ENCODE data around the gene MAPRE2. TPM values are rescaled to one million over a fixed set of nuclear protein-coding genes. Genes with fewer than 3 reads are reported as not detected.

Gene MAPRE2
- total RNA-seq, 2 experiments from 2014 or later = 62.5 to 66.2 TPM

DNA sequence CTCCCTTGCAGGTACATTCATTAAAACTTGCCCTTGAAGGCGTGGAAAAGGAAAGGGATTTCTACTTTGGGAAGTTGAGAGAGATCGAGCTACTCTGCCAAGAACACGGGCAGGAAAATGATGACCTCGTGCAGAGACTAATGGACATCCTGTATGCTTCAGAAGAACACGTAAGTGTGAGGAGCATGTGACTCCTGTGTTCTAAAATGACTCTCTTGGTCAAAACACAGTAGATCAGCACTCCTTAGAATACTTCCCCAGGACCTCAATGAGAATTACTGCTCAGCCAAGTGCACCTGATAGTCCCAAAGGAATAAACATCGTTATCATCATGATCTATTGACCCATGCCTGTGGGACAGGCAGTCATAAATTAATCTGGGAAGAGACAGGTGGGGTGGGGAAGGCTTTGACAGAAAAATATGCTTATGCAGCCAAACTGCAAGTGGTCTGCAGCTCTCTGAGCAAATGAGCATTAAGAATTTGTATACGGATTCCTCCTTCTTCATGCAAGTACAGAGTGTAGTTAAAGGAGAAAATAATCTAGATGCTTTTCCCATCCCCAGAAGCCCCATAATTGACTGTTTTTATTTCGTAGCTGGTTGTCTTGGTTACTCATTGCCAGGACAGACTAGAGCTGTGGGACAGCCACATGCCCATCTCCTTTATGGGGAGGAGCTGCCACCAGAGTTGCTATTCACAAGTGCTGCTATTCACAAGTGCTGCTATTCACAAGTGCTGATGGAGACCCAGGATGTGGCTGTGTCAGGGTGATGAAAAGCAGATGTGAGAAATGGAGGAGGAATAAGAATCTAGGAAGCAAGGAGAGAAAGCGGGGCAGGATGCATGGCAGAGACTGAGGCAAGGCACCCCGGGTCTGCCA lies 91.0 kb downstream of the MAPRE2 start:
- H3K9me3 Mint-ChIP-seq = no peaks in the 10 kb centered on the region
- no peaks in the 10 kb centered on the region for H3K27me3 Mint-ChIP-seq (ENCODE audit: low read depth)
- peaks cover 2% of the 10 kb centered on the region for H3K4me1 Mint-ChIP-seq (ENCODE audit: low read depth)
- no peak overlapping the region for H3K27ac Mint-ChIP-seq
- DNase-seq = no peak
- intact Hi-C loops (cut with micrococcal nuclease) = no loop called here
- peaks cover 31% of the 10 kb centered on the region for H3K36me3 Mint-ChIP-seq (ENCODE audit: low read depth)
- CTCF ChIA-PET = interaction anchor here (1.0 kb wide), 1 partner anchor 266 kb away, joined by 3 read pairs; no protein-coding TSS in a partner anchor
- no peak overlapping the region for H3K4me3 Mint-ChIP-seq

DNA sequence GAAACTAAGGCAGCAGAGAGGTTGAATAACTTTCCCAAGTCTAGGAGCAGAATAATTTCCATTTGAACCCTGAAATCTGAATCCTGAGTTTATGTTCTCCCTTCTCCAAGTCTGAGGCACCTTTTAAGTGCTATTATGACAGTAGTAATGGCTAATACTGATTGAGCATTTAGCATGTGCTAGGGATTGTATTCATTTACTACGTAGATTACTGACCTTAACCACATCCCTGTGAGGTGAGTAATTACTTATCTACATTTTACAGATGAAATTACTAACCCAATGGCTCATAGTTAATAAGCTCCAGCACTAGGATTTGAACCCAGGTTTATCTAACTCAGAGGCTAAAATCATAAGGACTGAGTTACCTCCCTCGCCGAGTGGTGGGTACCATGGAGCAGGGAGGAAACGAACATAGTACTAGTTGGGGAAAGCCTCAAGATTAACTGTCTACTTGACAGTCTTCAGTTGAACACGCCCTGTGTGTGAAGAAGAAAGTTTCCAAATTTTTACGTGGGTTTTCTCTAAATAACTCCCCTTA lies 93.0 kb downstream of the MAPRE2 start:
- CTCF ChIA-PET = interaction anchor here (1.5 kb wide), 1 partner anchor 9 kb away, joined by 8 read pairs; no protein-coding TSS in a partner anchor
- Mint-ChIP-seq H3K4me1 (ENCODE audit: low read depth) (no peaks in the 10 kb centered on the region), H3K27ac (no peak overlapping the region), H3K36me3 (ENCODE audit: low read depth) (peaks cover 27% of the 10 kb centered on the region), H3K9me3 (no peaks in the 10 kb centered on the region), H3K4me3 (no peak overlapping the region), H3K27me3 (ENCODE audit: low read depth) (no peaks in the 10 kb centered on the region)
- intact Hi-C loops (cut with micrococcal nuclease) = no loop called here
- DNase-seq = no peak

DNA sequence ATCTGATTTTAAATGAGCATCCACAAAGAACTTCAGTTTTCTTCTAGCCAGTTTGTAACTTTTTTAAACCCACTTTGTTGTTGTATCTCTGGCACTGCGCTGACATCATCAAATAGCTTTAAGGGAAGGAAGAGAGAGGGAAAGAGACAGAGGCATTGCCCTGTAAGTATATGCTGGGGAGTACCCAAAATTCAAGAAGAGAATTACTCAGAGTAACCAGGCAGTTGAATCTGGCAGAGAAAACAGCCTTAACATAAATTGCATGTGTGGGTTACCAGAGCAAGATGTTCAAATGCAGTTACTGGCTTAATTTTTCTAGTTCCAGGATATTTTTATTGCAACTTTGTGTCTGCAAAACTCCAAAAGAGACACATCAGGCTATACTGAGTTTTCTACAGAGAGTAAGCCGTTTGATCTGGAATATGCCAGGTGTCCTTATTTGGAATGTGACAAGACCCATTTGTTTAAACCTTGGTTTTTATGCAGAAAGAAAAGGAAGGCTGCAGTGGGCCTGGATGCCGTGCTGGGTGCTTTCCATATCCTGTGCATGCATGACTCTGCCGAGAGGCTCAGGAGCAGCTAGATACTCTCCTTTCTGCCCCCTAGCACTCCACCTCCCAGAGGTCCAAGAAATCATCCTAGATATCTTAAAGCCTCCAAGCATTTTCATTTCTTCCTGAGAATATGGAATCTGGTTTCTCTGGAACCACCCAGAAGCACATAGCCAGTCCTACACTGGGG lies 93.7 kb downstream of the MAPRE2 start:
- Mint-ChIP-seq H3K9me3 (no peaks in the 10 kb centered on the region), H3K4me3 (no peak overlapping the region), H3K4me1 (ENCODE audit: low read depth) (no peaks in the 10 kb centered on the region), H3K27me3 (ENCODE audit: low read depth) (no peaks in the 10 kb centered on the region), H3K27ac (no peak overlapping the region), H3K36me3 (ENCODE audit: low read depth) (peaks cover 24% of the 10 kb centered on the region)
- intact Hi-C loops (cut with micrococcal nuclease) = no loop called here
- CTCF ChIA-PET = no interaction called here
- DNase-seq = no peak

DNA sequence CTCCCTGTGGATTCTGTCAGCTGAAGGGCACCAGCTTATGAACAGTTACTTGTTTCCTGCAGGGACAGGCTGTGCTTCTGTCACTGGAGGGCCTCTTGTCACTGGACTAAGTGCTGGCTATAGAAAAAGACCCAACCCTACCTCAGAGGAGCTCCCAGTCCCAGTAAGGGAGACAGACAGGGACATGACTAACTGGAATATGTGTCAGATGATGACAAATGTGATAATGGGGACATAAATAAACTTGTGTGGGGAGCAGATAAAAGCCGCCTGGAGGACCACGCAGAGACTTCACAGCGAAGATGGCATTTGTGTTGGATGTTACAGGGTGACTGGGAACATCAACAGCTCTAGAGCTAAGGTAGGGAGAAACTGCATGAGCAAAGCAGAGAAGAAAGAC lies 95.0 kb downstream of the MAPRE2 start:
- no peaks in the 10 kb centered on the region for H3K4me1 Mint-ChIP-seq (ENCODE audit: low read depth)
- no peaks in the 10 kb centered on the region for H3K27me3 Mint-ChIP-seq (ENCODE audit: low read depth)
- H3K4me3 Mint-ChIP-seq = no peak overlapping the region
- intact Hi-C loops (cut with micrococcal nuclease) = no loop called here
- H3K9me3 Mint-ChIP-seq = no peaks in the 10 kb centered on the region
- peaks cover 24% of the 10 kb centered on the region for H3K36me3 Mint-ChIP-seq (ENCODE audit: low read depth)
- no peak overlapping the region for H3K27ac Mint-ChIP-seq
- no peak for DNase-seq
- CTCF ChIA-PET = interaction anchor here (1.0 to 1.1 kb wide), 2 partner anchors 9 to 130 kb away, joined by 4 to 5 read pairs; no protein-coding TSS in a partner anchor

DNA sequence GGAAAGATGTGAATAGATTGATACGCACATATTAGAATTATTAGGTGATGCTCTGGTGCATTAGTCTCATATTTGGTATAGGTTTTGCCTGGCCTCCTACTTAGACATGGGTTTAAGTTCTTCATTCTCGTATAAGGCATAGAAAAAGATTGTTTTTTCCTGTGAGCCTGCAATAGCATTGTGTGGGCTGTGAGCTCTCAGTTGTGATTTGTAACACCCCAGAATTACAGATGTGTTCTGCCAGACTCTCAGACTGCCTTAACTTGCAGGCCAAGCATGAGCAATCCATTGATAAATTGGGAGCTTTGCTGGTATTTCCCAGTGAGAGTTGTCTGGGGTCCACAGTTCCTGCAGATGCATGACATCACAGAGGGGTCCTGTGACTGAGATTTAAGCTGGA lies 95.7 kb downstream of the MAPRE2 start:
- DNase-seq = no peak
- Mint-ChIP-seq H3K27ac (no peak overlapping the region), H3K9me3 (no peaks in the 10 kb centered on the region), H3K36me3 (ENCODE audit: low read depth) (peaks cover 20% of the 10 kb centered on the region), H3K4me3 (no peak overlapping the region), H3K27me3 (ENCODE audit: low read depth) (no peaks in the 10 kb centered on the region), H3K4me1 (ENCODE audit: low read depth) (peaks cover under 1% of the 10 kb centered on the region)
- CTCF ChIA-PET = interaction anchor here (0.6 to 1.5 kb wide), 5 partner anchors 8 to 131 kb away, joined by 3 to 5 read pairs (median 3); no protein-coding TSS in a partner anchor
- intact Hi-C loops (cut with micrococcal nuclease) = no loop called here

DNA sequence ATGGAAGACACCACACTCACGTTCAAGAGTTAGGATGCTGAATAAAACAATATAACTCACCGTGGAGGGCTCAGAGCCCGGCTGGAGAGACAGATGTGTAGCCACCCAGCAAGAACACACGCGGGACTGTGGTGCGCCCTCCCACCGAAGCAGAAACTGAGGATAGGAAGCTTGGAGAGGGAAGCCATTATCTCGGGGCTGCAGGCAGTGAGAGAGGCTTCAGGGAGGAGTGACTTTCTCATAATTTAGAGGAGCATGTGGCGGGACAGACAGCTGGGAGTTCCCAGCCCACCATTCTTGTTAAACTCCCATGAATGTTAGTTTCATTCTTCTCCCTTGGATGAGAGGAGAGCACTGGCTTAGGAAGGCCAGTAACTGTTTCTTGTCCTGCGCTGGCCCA lies 96.4 kb downstream of the MAPRE2 start:
- H3K36me3 Mint-ChIP-seq (ENCODE audit: low read depth) = peaks cover 20% of the 10 kb centered on the region
- H3K4me3 Mint-ChIP-seq = no peak overlapping the region
- no peaks in the 10 kb centered on the region for H3K27me3 Mint-ChIP-seq (ENCODE audit: low read depth)
- CTCF ChIA-PET = interaction anchor here (0.8 to 1.5 kb wide), 3 partner anchors 10 to 111 kb away, joined by 3 read pairs; no protein-coding TSS in a partner anchor
- H3K27ac Mint-ChIP-seq = no peak overlapping the region
- no peaks in the 10 kb centered on the region for H3K9me3 Mint-ChIP-seq
- peaks cover 2% of the 10 kb centered on the region for H3K4me1 Mint-ChIP-seq (ENCODE audit: low read depth)
- intact Hi-C loops (cut with micrococcal nuclease) = no loop called here
- DNase-seq = no peak

DNA sequence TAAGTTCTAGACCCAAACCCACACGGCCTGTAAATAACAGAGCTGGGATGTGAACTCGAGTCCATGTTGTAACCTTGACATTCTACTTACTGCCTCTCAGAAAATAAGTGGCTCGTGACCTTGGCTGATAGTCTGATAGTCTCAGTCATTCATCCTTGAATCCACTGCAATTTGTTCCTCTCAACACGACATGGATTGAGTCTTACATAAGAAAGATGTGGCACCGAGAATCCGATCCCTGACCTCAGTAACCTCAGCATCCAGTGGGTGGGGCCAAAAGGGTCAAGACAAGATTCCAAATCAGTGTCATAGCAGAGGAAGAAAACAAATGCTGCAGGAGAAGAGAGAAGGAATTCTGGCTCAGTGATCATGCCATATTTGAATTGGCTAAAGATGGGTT lies 97.6 kb downstream of the MAPRE2 start:
- CTCF ChIA-PET = interaction anchor here (1.1 kb wide), 1 partner anchor 18 kb away, joined by 3 read pairs; no protein-coding TSS in a partner anchor
- no peak for DNase-seq
- Mint-ChIP-seq H3K36me3 (ENCODE audit: low read depth) (peaks cover 19% of the 10 kb centered on the region), H3K27me3 (ENCODE audit: low read depth) (no peaks in the 10 kb centered on the region), H3K4me1 (ENCODE audit: low read depth) (peaks cover 2% of the 10 kb centered on the region), H3K9me3 (no peaks in the 10 kb centered on the region), H3K27ac (no peak overlapping the region), H3K4me3 (no peak overlapping the region)
- intact Hi-C loops (cut with micrococcal nuclease) = no loop called here

DNA sequence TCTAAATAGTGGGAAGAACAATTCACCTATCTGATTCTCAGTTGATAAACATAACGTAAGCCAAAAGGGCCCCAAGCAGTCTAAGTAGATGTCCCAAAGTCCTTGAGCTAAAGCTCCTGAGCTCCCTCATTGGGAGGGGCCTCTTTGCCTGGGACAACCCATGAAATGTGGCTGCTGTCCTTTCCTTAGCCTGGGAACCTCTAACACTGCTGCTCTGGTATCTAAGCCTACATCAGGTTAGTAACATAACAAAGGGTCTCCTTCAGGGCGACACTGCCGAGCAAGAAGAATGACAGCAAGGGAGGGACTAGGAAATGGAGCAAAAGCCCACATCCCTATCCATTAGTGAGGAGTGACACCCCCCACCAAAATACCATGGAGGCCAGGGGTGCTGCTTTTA lies 98.3 kb downstream of the MAPRE2 start:
- no peaks in the 10 kb centered on the region for H3K9me3 Mint-ChIP-seq
- no peak for DNase-seq
- no peak overlapping the region for H3K27ac Mint-ChIP-seq
- H3K4me1 Mint-ChIP-seq (ENCODE audit: low read depth) = peaks cover 2% of the 10 kb centered on the region
- H3K27me3 Mint-ChIP-seq (ENCODE audit: low read depth) = no peaks in the 10 kb centered on the region
- CTCF ChIA-PET = no interaction called here
- H3K36me3 Mint-ChIP-seq (ENCODE audit: low read depth) = peaks cover 18% of the 10 kb centered on the region
- H3K4me3 Mint-ChIP-seq = no peak overlapping the region
- intact Hi-C loops (cut with micrococcal nuclease) = no loop called here

DNA sequence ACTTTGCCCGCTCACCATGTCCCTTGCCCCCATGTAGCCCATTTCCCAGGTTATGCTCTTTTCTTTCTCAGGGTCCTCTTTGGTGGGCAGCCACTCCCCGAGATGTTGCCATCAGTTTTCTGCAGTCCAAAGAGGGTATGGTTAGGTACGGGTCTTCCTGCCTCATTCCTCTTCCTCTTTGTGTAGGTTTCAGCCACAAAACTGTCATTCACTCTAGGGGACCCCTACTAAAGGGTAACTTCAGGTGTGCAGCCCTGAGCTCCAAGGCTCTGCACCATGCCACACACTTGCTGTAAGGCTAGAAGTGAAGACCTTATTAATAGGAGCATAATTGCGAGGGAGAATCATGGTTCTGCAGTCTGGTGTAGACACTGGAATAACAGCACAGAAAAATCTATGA lies 99.9 kb downstream of the MAPRE2 start:
- CTCF ChIA-PET = no interaction called here
- peaks cover 2% of the 10 kb centered on the region for H3K4me1 Mint-ChIP-seq (ENCODE audit: low read depth)
- intact Hi-C loops (cut with micrococcal nuclease) = no loop called here

DNA sequence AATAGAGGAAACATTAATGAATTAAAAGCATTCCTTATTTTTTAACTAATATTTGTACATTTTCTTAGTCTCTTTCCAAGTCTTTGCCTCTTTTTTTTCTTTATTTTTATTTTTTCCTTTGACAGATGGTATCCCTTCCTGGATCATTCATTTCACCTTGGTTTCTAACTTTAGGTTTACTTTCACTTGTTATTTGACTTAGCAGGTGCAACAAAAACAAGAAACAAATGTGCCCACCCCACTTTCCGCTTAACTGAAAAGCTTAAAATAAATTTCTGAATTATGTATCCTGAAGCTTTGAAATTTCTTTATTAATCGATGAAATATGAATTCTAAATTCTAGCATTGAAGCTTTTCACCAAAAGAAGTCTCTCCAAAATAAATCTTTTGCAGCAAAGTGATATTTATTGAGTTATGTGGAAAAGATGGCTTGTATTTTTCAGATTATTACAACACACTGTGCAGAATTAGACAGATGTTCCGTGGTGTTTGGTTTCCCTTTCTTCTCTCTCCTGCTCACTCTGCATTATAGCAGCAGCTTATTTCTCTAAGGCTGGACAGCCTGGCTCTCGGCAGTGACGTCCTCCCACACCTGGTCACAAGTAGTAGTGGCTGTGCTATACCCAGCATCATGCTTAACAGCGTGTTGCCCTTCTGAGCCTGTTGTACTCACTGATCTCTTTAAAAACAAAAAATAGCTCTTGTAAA lies 100.5 kb downstream of the MAPRE2 start:
- H3K9me3 Mint-ChIP-seq = peaks cover 4% of the 10 kb centered on the region
- no peak overlapping the region for H3K4me3 Mint-ChIP-seq
- H3K4me1 Mint-ChIP-seq (ENCODE audit: low read depth) = peaks cover 2% of the 10 kb centered on the region
- intact Hi-C loops (cut with micrococcal nuclease) = no loop called here
- no peaks in the 10 kb centered on the region for H3K27me3 Mint-ChIP-seq (ENCODE audit: low read depth)
- no peak for DNase-seq
- H3K36me3 Mint-ChIP-seq (ENCODE audit: low read depth) = peaks cover 16% of the 10 kb centered on the region
- CTCF ChIA-PET = interaction anchor here (1.1 to 3.6 kb wide), 6 partner anchors 8 to 113 kb away, joined by 3 to 36 read pairs (median 7); partner anchors contain the start of gene MAPRE2
- H3K27ac Mint-ChIP-seq = no peak overlapping the region

More for the DNA sequence above, 99.9 kb downstream of the MAPRE2 start:
- DNase-seq = no peak
- Mint-ChIP-seq H3K9me3 (peaks cover 2% of the 10 kb centered on the region), H3K4me3 (no peak overlapping the region), H3K27ac (no peak overlapping the region), H3K36me3 (ENCODE audit: low read depth) (peaks cover 12% of the 10 kb centered on the region), H3K27me3 (ENCODE audit: low read depth) (no peaks in the 10 kb centered on the region)

DNA sequence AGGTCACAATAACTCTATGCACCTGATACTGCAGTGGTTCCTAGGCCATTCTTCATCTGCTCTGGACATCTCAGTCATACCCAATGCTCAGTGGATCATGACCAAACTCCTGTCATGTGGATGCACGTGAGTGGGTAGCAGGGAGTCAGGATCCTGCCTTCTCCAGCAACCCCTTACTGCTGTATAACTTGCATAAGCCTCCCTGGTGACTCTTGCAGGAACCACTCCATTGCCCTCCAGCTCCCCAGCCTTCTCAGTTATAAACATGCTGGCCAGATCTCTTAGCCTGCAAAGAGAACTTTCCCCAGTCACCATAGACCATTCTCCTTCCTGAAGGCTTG lies 101.0 kb downstream of the MAPRE2 start:
- CTCF ChIA-PET = interaction anchor here (1.1 to 3.6 kb wide), 8 partner anchors 9 to 136 kb away, joined by 3 to 36 read pairs (median 7); partner anchors contain the start of gene MAPRE2
- no peak for DNase-seq
- H3K27me3 Mint-ChIP-seq (ENCODE audit: low read depth) = no peaks in the 10 kb centered on the region
- peaks cover 16% of the 10 kb centered on the region for H3K36me3 Mint-ChIP-seq (ENCODE audit: low read depth)
- H3K27ac Mint-ChIP-seq = no peak overlapping the region
- H3K4me3 Mint-ChIP-seq = no peak overlapping the region
- peaks cover 2% of the 10 kb centered on the region for H3K4me1 Mint-ChIP-seq (ENCODE audit: low read depth)
- intact Hi-C loops (cut with micrococcal nuclease) = no loop called here
- H3K9me3 Mint-ChIP-seq = peaks cover 4% of the 10 kb centered on the region
